Esophagus squamous epithelium (tissue), 5 donors: Measurements from ENCODE around the gene FOXK2. TPM values are rescaled to one million over a fixed set of nuclear protein-coding genes. Genes with fewer than 3 reads are reported as not detected.

ENCODE experiments used
- DNase-seq: peaks from one replicate; lab custom pipeline; 2025; lab: John Stamatoyannopoulos, UW
- H3K27ac ChIP-seq, 4 donors: fragments of 200-600 bp; sonication (generic); one replicate each; pipeline ENCODE4 v1.5.1; 2016 to 2019; ENCODE audit warnings: mild to moderate bottlenecking in 1 of 4
- H3K27me3 ChIP-seq, 4 donors: fragments of 200-600 bp; sonication (generic); 1 replicate in 3 of 4; 2 replicates in 1 of 4; pipeline versions ENCODE4 v1.5.1 to v1.6.0; 2017 to 2021; ENCODE audit warnings: antibody characterized with exemption in 1 of 4
- H3K36me3 ChIP-seq, 3 donors: fragments of 200-600 bp; sonication (generic); one replicate each; pipeline ENCODE4 v1.5.1; 2016 to 2019
- H3K4me1 ChIP-seq, 3 donors: fragments of 200-600 bp; sonication (generic); one replicate each; pipeline ENCODE4 v1.5.1; 2017 to 2019
- H3K4me3 ChIP-seq, 4 donors: fragments of 200-600 bp; sonication (generic); 1 replicate in 3 of 4; 2 replicates in 1 of 4; pipeline ENCODE4 v1.5.1; 2016 to 2019; ENCODE audit warnings: mild to moderate bottlenecking in 2 of 4, moderate library complexity in 1 of 4
- H3K9me3 ChIP-seq, 3 donors: fragments of 200-600 bp; sonication (generic); one replicate each; pipeline ENCODE4 v1.5.1; 2016 to 2019
- POLR2A ChIP-seq, 4 donors: fragments of 450-650 bp; IDR thresholded peaks; one replicate each; pipeline ENCODE4 v1.6.1; 2017; ENCODE audit warnings: antibody characterized with exemption in 4 of 4, mild to moderate bottlenecking in 4 of 4, moderate library complexity in 3 of 4
- WGBS, 2 donors: methylation state at CpG; one replicate each; pipeline ENCODE4 v1.1.5; 2018; 5-methylcytosine and 5-hydroxymethylcytosine counted together
- intact Hi-C: fragments of 100-400 bp; cut with DNase I; formaldehyde crosslinking; loops from one replicate; pipeline ENCODE4 v1.15.0; 2022
- total RNA-seq, 4 donors: library from RNA; depleted of rRNA; stranded (reverse); fragments of >200 nt; gene quantifications; one replicate each; pipeline ENCODE4 v1.1.0, GENCODE V29; 2016
- TF ChIP-seq, protein P1 (sequence below), 6 experiments: fragments of 450-650 bp in 4 of 6; fragments of 200-600 bp in 2 of 6; sonication (generic) in 2 of 6; IDR thresholded peaks; one replicate each; pipeline ENCODE4 v1.5.1; 2016 to 2019; ENCODE audit warnings: antibody characterized with exemption in 6 of 6, mild to moderate bottlenecking in 4 of 6, moderate library complexity in 4 of 6
- donor health status: DM: yes; HTN: yes; CAD: no.

FOXK2 gene
- total RNA-seq, 4 donors from 2014 or later, result 26.3 to 38.2 (median 34.5) TPM

DNA sequence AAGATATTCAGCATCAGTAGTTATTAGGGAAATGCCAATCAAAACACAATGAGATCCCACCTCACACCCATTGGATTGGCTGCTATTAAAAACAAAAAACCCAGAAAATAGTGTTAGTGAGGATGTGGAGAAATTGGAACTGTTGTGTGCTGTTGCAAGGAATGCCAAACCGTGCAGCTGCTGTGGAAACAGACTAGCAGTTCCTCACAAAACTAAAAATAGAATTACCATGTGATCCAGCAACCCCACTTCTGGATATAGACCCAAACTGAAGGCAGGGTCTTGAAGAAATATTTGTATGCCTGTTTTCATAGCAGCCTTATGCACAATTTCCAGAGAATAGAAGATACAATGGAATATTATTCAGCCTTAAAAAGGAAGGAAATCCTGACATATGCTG is 46.0 kb downstream of the FOXK2 start:
- H3K27ac ChIP-seq, result no peak overlapping the region
- H3K9me3 ChIP-seq, result no peaks in the 10 kb centered on the region
- TF ChIP-seq, protein P1, sequence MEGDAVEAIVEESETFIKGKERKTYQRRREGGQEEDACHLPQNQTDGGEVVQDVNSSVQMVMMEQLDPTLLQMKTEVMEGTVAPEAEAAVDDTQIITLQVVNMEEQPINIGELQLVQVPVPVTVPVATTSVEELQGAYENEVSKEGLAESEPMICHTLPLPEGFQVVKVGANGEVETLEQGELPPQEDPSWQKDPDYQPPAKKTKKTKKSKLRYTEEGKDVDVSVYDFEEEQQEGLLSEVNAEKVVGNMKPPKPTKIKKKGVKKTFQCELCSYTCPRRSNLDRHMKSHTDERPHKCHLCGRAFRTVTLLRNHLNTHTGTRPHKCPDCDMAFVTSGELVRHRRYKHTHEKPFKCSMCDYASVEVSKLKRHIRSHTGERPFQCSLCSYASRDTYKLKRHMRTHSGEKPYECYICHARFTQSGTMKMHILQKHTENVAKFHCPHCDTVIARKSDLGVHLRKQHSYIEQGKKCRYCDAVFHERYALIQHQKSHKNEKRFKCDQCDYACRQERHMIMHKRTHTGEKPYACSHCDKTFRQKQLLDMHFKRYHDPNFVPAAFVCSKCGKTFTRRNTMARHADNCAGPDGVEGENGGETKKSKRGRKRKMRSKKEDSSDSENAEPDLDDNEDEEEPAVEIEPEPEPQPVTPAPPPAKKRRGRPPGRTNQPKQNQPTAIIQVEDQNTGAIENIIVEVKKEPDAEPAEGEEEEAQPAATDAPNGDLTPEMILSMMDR (IDR thresholded peaks at IDR 0.05), result no peak
- no peak for TF ChIP-seq POLR2A (IDR thresholded peaks at IDR 0.05)
- 60 to 65% methylated on average over 1 of the region's 1 CpG for WGBS, 2 donors
- H3K36me3 ChIP-seq, result peaks cover 4 to 72% (median 7%) of the 10 kb centered on the region in 3 donors
- H3K4me3 ChIP-seq, result no peak overlapping the region
- no peak for DNase-seq
- H3K27me3 ChIP-seq, result no peaks in the 10 kb centered on the region
- intact Hi-C loops, result no loop called here
- H3K4me1 ChIP-seq, result peaks cover 0 to 40% (median 5%) of the 10 kb centered on the region in 3 donors

DNA sequence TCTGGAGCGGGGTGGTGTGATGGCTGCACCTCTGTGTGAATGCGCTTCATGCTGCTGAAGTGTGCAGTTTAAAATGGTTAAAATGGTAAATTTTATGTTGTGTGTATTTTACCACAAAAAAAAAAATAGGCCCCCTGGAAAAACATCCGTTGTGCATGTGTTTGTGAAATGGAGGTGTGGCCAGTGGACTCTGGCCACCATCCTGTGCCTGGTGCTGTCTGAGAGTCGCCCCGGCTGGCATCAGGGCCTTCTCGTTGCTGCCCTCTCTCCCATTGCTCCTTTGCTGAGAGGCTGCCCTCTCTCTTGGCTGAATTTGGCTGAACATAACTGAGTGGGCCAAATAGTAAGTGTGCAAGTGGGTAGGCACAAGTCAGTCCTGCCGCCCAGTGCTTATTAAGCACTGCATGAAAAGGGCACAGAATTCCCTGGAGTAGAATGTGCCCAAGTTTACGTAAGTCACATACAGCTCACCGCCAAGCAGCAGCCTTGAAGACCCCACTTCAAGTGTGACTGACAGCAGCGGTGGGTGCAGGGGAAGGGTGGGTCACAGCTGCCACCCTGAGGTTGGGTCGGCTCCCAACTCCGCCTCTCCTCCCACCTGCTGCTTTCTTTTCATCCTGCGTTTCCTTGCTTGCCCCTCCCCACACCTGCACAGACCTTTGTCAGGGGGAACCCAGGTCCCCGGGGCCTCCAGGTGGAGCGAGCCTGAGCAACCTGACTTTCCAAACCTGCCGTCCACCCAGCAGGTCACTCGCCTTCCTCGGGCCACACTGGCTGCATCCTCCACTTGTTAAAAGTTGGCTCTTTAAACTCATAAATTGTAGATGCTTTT is 46.8 kb downstream of the FOXK2 start:
- TF ChIP-seq POLR2A (IDR thresholded peaks at IDR 0.05), result no peak
- TF ChIP-seq, protein P1 (IDR thresholded peaks at IDR 0.05), result no peak
- intact Hi-C loops, result no loop called here
- H3K36me3 ChIP-seq, result peaks cover 4 to 80% (median 7%) of the 10 kb centered on the region in 3 donors
- 84 to 87% methylated on average over 15 to 16 of the region's 18 CpGs for WGBS, 2 donors
- no peaks in the 10 kb centered on the region for H3K27me3 ChIP-seq
- no peak overlapping the region for H3K4me3 ChIP-seq
- H3K9me3 ChIP-seq, result no peaks in the 10 kb centered on the region
- H3K4me1 ChIP-seq, result peaks cover 0 to 34% (median 5%) of the 10 kb centered on the region in 3 donors
- no peak overlapping the region for H3K27ac ChIP-seq
- DNase-seq, result no peak

DNA sequence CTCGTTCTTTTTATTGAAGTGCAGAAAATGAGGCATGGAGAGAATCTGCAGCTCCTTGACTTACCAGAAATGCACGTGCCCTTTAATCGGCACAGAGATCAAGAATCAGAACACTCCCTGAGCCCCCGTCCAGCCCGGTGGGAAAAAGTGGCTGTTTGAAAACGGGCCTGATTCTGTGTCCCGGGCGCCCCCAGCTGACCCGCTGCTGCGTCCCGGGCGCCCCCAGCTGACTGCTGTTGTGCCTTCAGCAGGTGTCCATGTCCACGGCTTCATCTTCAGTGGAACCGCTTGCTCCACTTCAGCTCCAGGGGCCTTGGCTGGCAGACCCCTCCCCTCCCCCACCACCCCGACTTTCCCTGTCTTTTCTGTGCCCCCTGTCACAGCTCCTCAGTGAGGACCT is 47.8 kb downstream of the FOXK2 start:
- Histone ChIP-seq H3K9me3 (no peaks in the 10 kb centered on the region), H3K36me3 (peaks cover 7 to 89% (median 10%) of the 10 kb centered on the region in 3 donors), H3K4me3 (no peak overlapping the region), H3K27me3 (no peaks in the 10 kb centered on the region), H3K4me1 (peaks cover 0 to 25% (median 2%) of the 10 kb centered on the region in 3 donors), H3K27ac (no peak overlapping the region)
- intact Hi-C loops, result no loop called here
- DNase-seq, result no peak
- WGBS, 2 donors, result 87 to 97% methylated on average over 6 to 15 of the region's 15 CpGs
- TF ChIP-seq POLR2A (IDR thresholded peaks at IDR 0.05), result no peak
- TF ChIP-seq, protein P1 (IDR thresholded peaks at IDR 0.05), result no peak

DNA sequence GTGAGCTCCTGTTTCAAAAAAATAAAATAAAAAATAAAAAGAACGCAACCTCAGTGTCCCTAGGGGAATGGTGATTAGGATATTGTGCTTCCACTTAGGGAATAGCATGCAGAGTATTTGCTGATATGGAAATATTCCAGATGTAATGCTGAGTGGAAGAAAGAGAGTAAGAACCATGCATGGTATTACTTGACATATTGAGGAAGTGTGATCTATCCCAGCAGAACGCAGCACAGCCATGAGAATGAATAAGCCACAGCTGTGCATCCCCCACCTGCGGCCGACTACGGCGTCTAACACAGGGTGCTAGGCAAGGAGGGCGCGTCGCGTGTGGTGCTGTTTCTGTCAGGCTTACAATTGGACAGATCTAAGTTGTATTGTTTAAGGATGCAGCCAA is 49.5 kb downstream of the FOXK2 start:
- H3K4me1 ChIP-seq, result peaks cover 0 to 13% (median 2%) of the 10 kb centered on the region in 3 donors
- DNase-seq, result no peak
- no peaks in the 10 kb centered on the region for H3K27me3 ChIP-seq
- no peak overlapping the region for H3K27ac ChIP-seq
- no peaks in the 10 kb centered on the region for H3K9me3 ChIP-seq
- H3K36me3 ChIP-seq, result peaks cover 7 to 98% (median 22%) of the 10 kb centered on the region in 3 donors
- H3K4me3 ChIP-seq, result no peak overlapping the region
- no peak for TF ChIP-seq POLR2A (IDR thresholded peaks at IDR 0.05)
- TF ChIP-seq, protein P1 (IDR thresholded peaks at IDR 0.05), result no peak
- intact Hi-C loops, result no loop called here
- WGBS, 2 donors, result 92% methylated on average over 10 of the region's 10 CpGs

DNA sequence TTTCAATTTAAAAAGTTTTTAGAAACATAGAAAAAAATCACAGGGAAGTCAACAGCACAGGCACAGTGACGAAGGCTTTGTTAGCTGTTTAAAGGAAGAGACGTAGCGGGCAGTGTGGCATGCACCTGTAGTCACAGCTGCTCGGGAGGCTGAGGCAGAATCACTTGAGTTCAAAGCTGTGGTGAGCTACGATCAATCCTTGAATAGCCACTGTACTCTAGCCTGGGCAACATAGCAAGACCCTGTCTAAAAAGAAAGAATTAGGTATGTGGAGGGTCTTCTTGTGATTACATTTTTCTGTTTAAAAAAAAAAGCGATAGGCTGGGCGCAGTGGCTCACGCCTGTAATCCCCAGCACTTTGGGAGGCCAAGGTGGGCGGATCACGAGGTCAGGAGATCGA is 50.1 kb downstream of the FOXK2 start:
- Histone ChIP-seq H3K9me3 (no peaks in the 10 kb centered on the region), H3K27me3 (no peaks in the 10 kb centered on the region), H3K4me3 (no peak overlapping the region), H3K36me3 (peaks cover 7 to 98% (median 22%) of the 10 kb centered on the region in 3 donors), H3K27ac (no peak overlapping the region), H3K4me1 (peaks cover 0 to 13% (median 2%) of the 10 kb centered on the region in 3 donors)
- TF ChIP-seq POLR2A (IDR thresholded peaks at IDR 0.05), result no peak
- TF ChIP-seq, protein P1 (IDR thresholded peaks at IDR 0.05), result no peak
- intact Hi-C loops, result no loop called here
- 85 to 86% methylated on average over 10 to 11 of the region's 11 CpGs for WGBS, 2 donors
- DNase-seq, result no peak
